ENCODE results near the gene SPINT2. TPM values are rescaled to one million over a fixed set of nuclear protein-coding genes. Genes with fewer than 3 reads are reported as not detected.
A peak's percentile ranks its signal among the peaks of the same experiment; 100 is the strongest.
"Not testable (repeated sequence)": the region's sequence is repeated elsewhere in the genome, so short reads cannot be mapped to it uniquely, and the experiment has no call there.

Gene SPINT2
- total RNA-seq, result 10 to 100 TPM in 5 of 8 experiments, 1 to 10 TPM in 1, under 1 TPM in 2; 0.59 to 46.2 (median 24.6) TPM

GRCh38 chr19:38264486-38265212 lies at the start of gene SPINT2:
Gene SPINT2, plus strand, starts transcription at chr19:38264573. Its CDS starts 320 bp downstream, at chr19:38264893.
- Histone ChIP-seq H3K27ac (peak within 1 kb of the TSS; percentile 26 to 71), H3K4me3 (peak within 1 kb of the TSS; percentile 35 to 49 (median 44)), H3K4me1 (replicated peaks in 1 of 2) (peaks cover 33 to 44% of the 10 kb centered on the region in 2 donors)
- in situ Hi-C loops (cut with MboI; ENCODE audit: low pct_unique_long_range_greater_than_20kb in 2 of 9, low sequenced_read_pairs in 9 of 9, unreplicated experiment in 9 of 9), result no loop called here
- peak; percentile 52 to 83 (median 72) for ATAC-seq (replicated peaks in 6 of 8)
- 0 to 50% (median 10%) methylated on average over 2 to 12 of the region's 78 CpGs; no CpG with 5 or more reads in 7 of the 10 experiments for WGBS, 10 experiments

- no peak overlapping the region for H3K4me3 ChIP-seq
- H3K27ac ChIP-seq, result peak overlapping the region; percentile 64 to 81
- in situ Hi-C loops (cut with MboI; ENCODE audit: low pct_unique_long_range_greater_than_20kb in 2 of 9, low sequenced_read_pairs in 9 of 9, unreplicated experiment in 9 of 9), result loop anchor here in 1 of 9 experiments (25.0 kb wide), 1 partner anchor 305 kb away; the partner anchor contains the start of genes SIPA1L3 and WDR87
- WGBS, 10 experiments, result 19 to 82% (median 69%) methylated on average over 1 to 5 of the region's 26 CpGs; no CpG with 5 or more reads in 6 of the 10 experiments
- H3K4me1 ChIP-seq (replicated peaks in 1 of 2), result peaks cover 28 to 32% of the 10 kb centered on the region in 2 donors
- peak in 5 of 8 experiments; percentile 23 to 74 (median 71) for ATAC-seq (replicated peaks in 6 of 8)
These were observed 47.4 kb upstream of the SPINT2 start for GRCh38 chr19:38216785-38217641.

GRCh38 chr19:38218204-38218603 lies 46.2 kb upstream of the SPINT2 start:
- ATAC-seq (replicated peaks in 6 of 8), result no peak
- Histone ChIP-seq H3K4me1 (replicated peaks in 1 of 2) (peaks cover 33 to 37% of the 10 kb centered on the region in 2 donors), H3K27ac (no peak overlapping the region), H3K4me3 (no peak overlapping the region)
- WGBS, 10 experiments, result 75 to 100% (median 80%) methylated on average over 2 to 3 of the region's 3 CpGs; no CpG with 5 or more reads in 7 of the 10 experiments
- in situ Hi-C loops (cut with MboI; ENCODE audit: low pct_unique_long_range_greater_than_20kb in 2 of 9, low sequenced_read_pairs in 9 of 9, unreplicated experiment in 9 of 9), result loop anchor here in 1 of 9 experiments (25.0 kb wide), 1 partner anchor 306 kb away; the partner anchor contains the start of genes SIPA1L3 and WDR87

GRCh38 chr19:38219221-38219620 lies 45.2 kb upstream of the SPINT2 start:
- 33 to 95% (median 94%) methylated on average over 1 to 3 of the region's 10 CpGs; no CpG with 5 or more reads in 7 of the 10 experiments for WGBS, 10 experiments
- Histone ChIP-seq H3K4me3 (no peak overlapping the region), H3K27ac (no peak overlapping the region), H3K4me1 (replicated peaks in 1 of 2) (peaks cover 28 to 35% of the 10 kb centered on the region in 2 donors)
- ATAC-seq (replicated peaks in 6 of 8), result no peak
- in situ Hi-C loops (cut with MboI; ENCODE audit: low pct_unique_long_range_greater_than_20kb in 2 of 9, low sequenced_read_pairs in 9 of 9, unreplicated experiment in 9 of 9), result loop anchor here in 1 of 9 experiments (25.0 kb wide), 1 partner anchor 307 kb away; the partner anchor contains the start of genes SIPA1L3 and WDR87

- Histone ChIP-seq H3K27ac (no peak overlapping the region), H3K4me3 (no peak overlapping the region), H3K4me1 (replicated peaks in 1 of 2) (peaks cover 23 to 26% of the 10 kb centered on the region in 2 donors)
- in situ Hi-C loops (cut with MboI; ENCODE audit: low pct_unique_long_range_greater_than_20kb in 2 of 9, low sequenced_read_pairs in 9 of 9, unreplicated experiment in 9 of 9), result loop anchor here in 1 of 9 experiments (25.0 kb wide), 1 partner anchor 309 kb away; the partner anchor contains the start of genes SIPA1L3 and WDR87
- ATAC-seq (replicated peaks in 6 of 8), result no peak
- WGBS, 10 experiments, result 80% methylated on average over 1 of the region's 6 CpGs; no CpG with 5 or more reads in 9 of the 10 experiments
These were observed 43.0 kb upstream of the SPINT2 start for GRCh38 chr19:38221421-38221820.

- in situ Hi-C loops (cut with MboI; ENCODE audit: low pct_unique_long_range_greater_than_20kb in 2 of 9, low sequenced_read_pairs in 9 of 9, unreplicated experiment in 9 of 9), result loop anchor here in 1 of 9 experiments (25.0 kb wide), 1 partner anchor 310 kb away; the partner anchor contains the start of genes SIPA1L3 and WDR87
- Histone ChIP-seq H3K27ac (no peak overlapping the region), H3K4me3 (no peak overlapping the region), H3K4me1 (replicated peaks in 1 of 2) (peaks cover 21 to 26% of the 10 kb centered on the region in 2 donors)
- ATAC-seq (replicated peaks in 6 of 8), result no peak
- 80 to 100% (median 93%) methylated on average over 1 to 8 of the region's 64 CpGs; no CpG with 5 or more reads in 4 of the 10 experiments for WGBS, 10 experiments
These were observed 42.2 kb upstream of the SPINT2 start for GRCh38 chr19:38221919-38222830.

- H3K4me3 ChIP-seq, result peak overlapping the region; percentile 57 to 84 (median 61)
- no peak overlapping the region for H3K27ac ChIP-seq
- ATAC-seq (replicated peaks in 6 of 8), result no peak
- in situ Hi-C loops (cut with MboI; ENCODE audit: low pct_unique_long_range_greater_than_20kb in 2 of 9, low sequenced_read_pairs in 9 of 9, unreplicated experiment in 9 of 9), result loop anchor here in 1 of 9 experiments (25.0 kb wide), 1 partner anchor 311 kb away; the partner anchor contains the start of genes SIPA1L3 and WDR87
- WGBS, 10 experiments, result 80 to 100% (median 98%) methylated on average over 1 to 3 of the region's 3 CpGs; no CpG with 5 or more reads in 4 of the 10 experiments
- peaks cover 24 to 26% of the 10 kb centered on the region in 2 donors for H3K4me1 ChIP-seq (replicated peaks in 1 of 2)
These were observed 41.3 kb upstream of the SPINT2 start for GRCh38 chr19:38223119-38223523.

- Histone ChIP-seq H3K27ac (peak overlapping the region; percentile 34 to 61), H3K4me1 (replicated peaks in 1 of 2) (peaks cover 24 to 26% of the 10 kb centered on the region in 2 donors), H3K4me3 (peak overlapping the region; percentile 57 to 84 (median 61))
- peak in 1 of 8 experiments; percentile 1 for ATAC-seq (replicated peaks in 6 of 8)
- WGBS, 10 experiments, result 22 to 40% methylated on average over 1 to 3 of the region's 13 CpGs; no CpG with 5 or more reads in 8 of the 10 experiments
- in situ Hi-C loops (cut with MboI; ENCODE audit: low pct_unique_long_range_greater_than_20kb in 2 of 9, low sequenced_read_pairs in 9 of 9, unreplicated experiment in 9 of 9), result loop anchor here in 1 of 9 experiments (25.0 kb wide), 1 partner anchor 311 kb away; the partner anchor contains the start of genes SIPA1L3 and WDR87
These were observed 40.8 kb upstream of the SPINT2 start for GRCh38 chr19:38223617-38224013.

- peak; percentile 81 to 98 (median 86) for ATAC-seq (replicated peaks in 6 of 8)
- in situ Hi-C loops (cut with MboI; ENCODE audit: low pct_unique_long_range_greater_than_20kb in 2 of 9, low sequenced_read_pairs in 9 of 9, unreplicated experiment in 9 of 9), result loop anchor here in 1 of 9 experiments (25.0 kb wide), 1 partner anchor 312 kb away; the partner anchor contains the start of genes SIPA1L3 and WDR87
- Histone ChIP-seq H3K27ac (peak within 1 kb of the TSS; percentile 58 to 61), H3K4me3 (peak within 1 kb of the TSS; percentile 57 to 84 (median 61)), H3K4me1 (replicated peaks in 1 of 2) (peaks cover 24 to 26% of the 10 kb centered on the region in 2 donors)
- WGBS, 10 experiments, result 0 to 60% (median 20%) methylated on average over 1 to 5 of the region's 61 CpGs; no CpG with 5 or more reads in 7 of the 10 experiments
These were observed 40.1 kb upstream of the SPINT2 start, which contains the start of gene DPF1 for GRCh38 chr19:38224014-38224862. Gene DPF1, minus strand, starts transcription at chr19:38224222. Its CDS starts 80 bp downstream, at chr19:38224142.

- not testable (repeated sequence) for ATAC-seq (replicated peaks in 6 of 8)
- H3K4me1 ChIP-seq (replicated peaks in 1 of 2), result peaks cover 24 to 26% of the 10 kb centered on the region in 2 donors
- H3K27ac ChIP-seq, result peak overlapping the region; percentile 0 to 58
- peak overlapping the region; percentile 57 to 84 (median 61) for H3K4me3 ChIP-seq
- WGBS, 10 experiments, result 65 to 100% (median 92%) methylated on average over 1 to 5 of the region's 6 CpGs; no CpG with 5 or more reads in 5 of the 10 experiments
- in situ Hi-C loops (cut with MboI; ENCODE audit: low pct_unique_long_range_greater_than_20kb in 2 of 9, low sequenced_read_pairs in 9 of 9, unreplicated experiment in 9 of 9), result loop anchor here in 8 of 9 experiments (25.0 kb wide), 2 partner anchors 112 to 313 kb away; partner anchors contain the start of genes CATSPERG (in 7 of the 8), SIPA1L3 (in 1 of the 8) and WDR87 (in 1 of the 8)
These were observed 39.5 kb upstream of the SPINT2 start for GRCh38 chr19:38224863-38225218.
